Caco-2 (cell line): ENCODE data around the gene ALG10. TPM values are rescaled to one million over a fixed set of nuclear protein-coding genes. Genes with fewer than 3 reads are reported as not detected.
A peak's percentile ranks its signal among the peaks of the same experiment; 100 is the strongest.
"Not testable (repeated sequence)": the region's sequence is repeated elsewhere in the genome, so short reads cannot be mapped to it uniquely, and the experiment has no call there.

ENCODE experiments used
- BruUV-seq: library from RNA; stranded (reverse); fragments of 400-500 nt; replicated peaks from 2 replicates; lab custom pipeline; 2021; lab: Mats Ljungman, UMichigan
- CTCF ChIA-PET: fragments of 300-600 bp; sonication (Branson Sonifier 250); formaldehyde crosslinking; loops from one replicate; lab custom pipeline; 2022; ENCODE audit warnings: antibody characterized with exemption; lab: Charles Lee
- POLR2A ChIA-PET: fragments of 300-600 bp; sonication (Branson Sonifier 250); formaldehyde crosslinking; loops from one replicate; lab custom pipeline; 2022; ENCODE audit warnings: antibody characterized with exemption; lab: Charles Lee
- DNase-seq, 2 experiments: peaks; one replicate each; pipeline versions ENCODE4 v3.0.0 to v3.0.0-alpha.2; 2020 to 2022
- H3K27me3 ChIP-seq: replicated peaks from 2 replicates; pipeline ENCODE4 v1.6.0; 2011; ENCODE audit warnings: low read length; ENCODE audit not compliant: control insufficient read depth, insufficient read depth
- H3K36me3 ChIP-seq: 2 replicates; pipeline ENCODE4 v1.5.1; 2011; ENCODE audit warnings: low read length; ENCODE audit not compliant: control insufficient read depth, insufficient read depth
- H3K4me1 ChIP-seq: fragments of 250-450 bp; sonication (Bioruptor Pico); 2 replicates; pipeline ENCODE4 v1.5.1; 2020; ENCODE audit warnings: mild to moderate bottlenecking
- H3K4me3 ChIP-seq: 2 replicates; pipeline ENCODE4 v1.5.1; 2011; ENCODE audit warnings: low read depth, mild to moderate bottlenecking, control low read depth, low read length
- H3K9me3 ChIP-seq: fragments of 250-450 bp; sonication (Bioruptor Pico); 2 replicates; pipeline ENCODE4 v1.5.1; 2020; ENCODE audit warnings: mild to moderate bottlenecking, moderate library complexity
- H3K27ac Mint-ChIP-seq: one replicate; pipeline ENCODE4 v1.8.0; 2022; ENCODE audit warnings: mixed read lengths; ENCODE audit not compliant: unreplicated experiment
- H3K27me3 Mint-ChIP-seq: one replicate; pipeline ENCODE4 v1.8.0; 2022; ENCODE audit warnings: mixed read lengths; ENCODE audit not compliant: insufficient read depth, unreplicated experiment
- H3K36me3 Mint-ChIP-seq: one replicate; pipeline ENCODE4 v1.8.0; 2022; ENCODE audit warnings: mild to moderate bottlenecking, mixed read lengths; ENCODE audit not compliant: insufficient read depth, unreplicated experiment
- H3K4me1 Mint-ChIP-seq: one replicate; pipeline ENCODE4 v1.8.0; 2022; ENCODE audit warnings: low read depth, mixed read lengths; ENCODE audit not compliant: unreplicated experiment
- H3K4me3 Mint-ChIP-seq: one replicate; pipeline ENCODE4 v1.8.0; 2022; ENCODE audit warnings: mild to moderate bottlenecking, moderate library complexity, mixed read lengths; ENCODE audit not compliant: unreplicated experiment
- H3K9me3 Mint-ChIP-seq: one replicate; pipeline ENCODE4 v1.8.0; 2022; ENCODE audit warnings: mixed read lengths; ENCODE audit not compliant: unreplicated experiment
- intact Hi-C: fragments of 100-400 bp; cut with micrococcal nuclease; formaldehyde crosslinking; loops from one replicate; pipeline ENCODE4 v1.10.0; 2022; ENCODE audit not compliant: unreplicated experiment
- total RNA-seq: library from RNA; stranded (reverse); gene quantifications from 2 replicates; pipeline ENCODE4 v1.2.3, GENCODE V29; 2022
- TF ChIP-seq, protein P1 (sequence below), 2 experiments: fragments of 200-600 bp in 1 of 2; IDR thresholded peaks; 1 replicate in 1 of 2; 2 replicates in 1 of 2; pipeline versions ENCODE4 v1.5.1 to v1.8.0; 2011 to 2022; ENCODE audit warnings: antibody characterized with exemption in 1 of 2, control low read depth in 1 of 2, inconsistent platforms in 1 of 2, low read depth in 1 of 2, low read length in 1 of 2, mild to moderate bottlenecking in 1 of 2, moderate library complexity in 1 of 2; ENCODE audit not compliant: insufficient read depth in 1 of 2, severe bottlenecking in 1 of 2, unreplicated experiment in 1 of 2

The ALG10 gene
- total RNA-seq, 1 experiment from 2014 or later: 14.7 TPM

DNA sequence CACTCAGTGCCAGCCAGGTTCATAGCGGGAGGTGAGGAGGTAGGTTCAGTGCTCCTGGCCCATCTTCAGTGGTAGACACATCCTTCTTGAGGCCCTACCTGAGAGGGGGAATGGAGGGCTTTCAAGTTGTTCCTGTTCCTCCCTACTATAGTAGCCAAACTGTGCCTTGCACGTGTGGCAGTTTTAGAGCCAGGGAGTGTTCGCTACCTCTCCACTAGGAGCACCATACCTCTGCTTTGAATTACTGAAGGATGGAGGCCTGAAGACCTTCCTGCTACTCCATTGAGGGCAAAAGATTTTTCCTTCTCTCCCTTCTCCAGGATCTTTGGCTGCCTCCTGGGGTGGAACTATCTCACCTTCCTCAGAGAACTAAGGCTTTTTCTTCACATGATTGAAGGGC, 5.9 kb upstream of the ALG10 start:
- intact Hi-C loops: no loop called here
- H3K27ac Mint-ChIP-seq: no peak overlapping the region
- TF ChIP-seq, protein P1, sequence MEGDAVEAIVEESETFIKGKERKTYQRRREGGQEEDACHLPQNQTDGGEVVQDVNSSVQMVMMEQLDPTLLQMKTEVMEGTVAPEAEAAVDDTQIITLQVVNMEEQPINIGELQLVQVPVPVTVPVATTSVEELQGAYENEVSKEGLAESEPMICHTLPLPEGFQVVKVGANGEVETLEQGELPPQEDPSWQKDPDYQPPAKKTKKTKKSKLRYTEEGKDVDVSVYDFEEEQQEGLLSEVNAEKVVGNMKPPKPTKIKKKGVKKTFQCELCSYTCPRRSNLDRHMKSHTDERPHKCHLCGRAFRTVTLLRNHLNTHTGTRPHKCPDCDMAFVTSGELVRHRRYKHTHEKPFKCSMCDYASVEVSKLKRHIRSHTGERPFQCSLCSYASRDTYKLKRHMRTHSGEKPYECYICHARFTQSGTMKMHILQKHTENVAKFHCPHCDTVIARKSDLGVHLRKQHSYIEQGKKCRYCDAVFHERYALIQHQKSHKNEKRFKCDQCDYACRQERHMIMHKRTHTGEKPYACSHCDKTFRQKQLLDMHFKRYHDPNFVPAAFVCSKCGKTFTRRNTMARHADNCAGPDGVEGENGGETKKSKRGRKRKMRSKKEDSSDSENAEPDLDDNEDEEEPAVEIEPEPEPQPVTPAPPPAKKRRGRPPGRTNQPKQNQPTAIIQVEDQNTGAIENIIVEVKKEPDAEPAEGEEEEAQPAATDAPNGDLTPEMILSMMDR (IDR thresholded peaks at IDR 0.05; ENCODE audit: insufficient read depth in 1 of 2, low read depth in 1 of 2, low read length in 1 of 2, severe bottlenecking in 1 of 2, unreplicated experiment in 1 of 2): peak in 1 of 2 experiments; percentile 21
- H3K4me3 ChIP-seq: no peak overlapping the region
- no peaks in the 10 kb centered on the region for H3K36me3 ChIP-seq
- H3K4me3 Mint-ChIP-seq: no peak overlapping the region
- no TSS peak for BruUV-seq
- H3K4me1 ChIP-seq: peaks cover 1% of the 10 kb centered on the region; the same call in 1 of the 2 replicates
- H3K9me3 ChIP-seq: no peaks in the 10 kb centered on the region
- ChIA-PET POLR2A (no interaction called here), CTCF (no interaction called here)
- H3K27me3 Mint-ChIP-seq: no peaks in the 10 kb centered on the region
- H3K4me1 Mint-ChIP-seq: no peaks in the 10 kb centered on the region
- H3K36me3 Mint-ChIP-seq: no peaks in the 10 kb centered on the region
- DNase-seq: no peak
- H3K27me3 ChIP-seq: no peaks in the 10 kb centered on the region
- H3K9me3 Mint-ChIP-seq: no peaks in the 10 kb centered on the region

DNA sequence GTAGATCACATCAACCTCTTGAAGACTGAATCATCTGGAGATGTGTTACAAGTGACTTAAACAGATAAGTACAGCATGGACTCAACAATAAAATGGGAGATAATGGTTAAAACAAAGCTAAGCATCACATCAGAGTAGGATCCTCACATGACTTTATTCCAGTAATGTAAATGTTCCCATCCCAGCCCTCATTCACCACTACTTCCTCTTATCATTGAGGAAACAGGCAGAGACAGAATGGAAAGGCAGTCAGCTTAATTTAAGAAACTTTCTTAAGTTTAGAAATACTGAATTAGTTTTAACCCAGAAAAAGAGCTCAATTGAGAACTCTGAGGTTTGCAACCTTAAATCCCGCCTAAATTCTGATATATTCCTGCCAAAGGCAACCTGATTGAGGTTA, 1.2 kb upstream of the ALG10 start:
- intact Hi-C loops: loop anchor here (5.0 to 10.0 kb wide), 3 partner anchors 394 to 1346 kb away; partner anchors contain the start of gene DNM1L
- no peak for DNase-seq
- no peaks in the 10 kb centered on the region for H3K9me3 Mint-ChIP-seq
- POLR2A ChIA-PET: interaction anchor here (1.8 kb wide), 1 partner anchor 1265 kb away, joined by 20 read pairs; the partner anchor contains the start of gene YARS2
- Histone ChIP-seq H3K27me3 (no peaks in the 10 kb centered on the region), H3K4me1 (peaks cover 3% of the 10 kb centered on the region; the same call in 1 of the 2 replicates), H3K9me3 (no peaks in the 10 kb centered on the region), H3K4me3 (no peak overlapping the region), H3K36me3 (no peaks in the 10 kb centered on the region)
- TF ChIP-seq, protein P1 (IDR thresholded peaks at IDR 0.05; ENCODE audit: insufficient read depth in 1 of 2, low read depth in 1 of 2, low read length in 1 of 2, severe bottlenecking in 1 of 2, unreplicated experiment in 1 of 2): no peak
- CTCF ChIA-PET: no interaction called here
- no peaks in the 10 kb centered on the region for H3K4me1 Mint-ChIP-seq
- no peaks in the 10 kb centered on the region for H3K27me3 Mint-ChIP-seq
- H3K27ac Mint-ChIP-seq: no peak overlapping the region
- no TSS peak for BruUV-seq
- no peak overlapping the region for H3K4me3 Mint-ChIP-seq
- H3K36me3 Mint-ChIP-seq: no peaks in the 10 kb centered on the region

DNA sequence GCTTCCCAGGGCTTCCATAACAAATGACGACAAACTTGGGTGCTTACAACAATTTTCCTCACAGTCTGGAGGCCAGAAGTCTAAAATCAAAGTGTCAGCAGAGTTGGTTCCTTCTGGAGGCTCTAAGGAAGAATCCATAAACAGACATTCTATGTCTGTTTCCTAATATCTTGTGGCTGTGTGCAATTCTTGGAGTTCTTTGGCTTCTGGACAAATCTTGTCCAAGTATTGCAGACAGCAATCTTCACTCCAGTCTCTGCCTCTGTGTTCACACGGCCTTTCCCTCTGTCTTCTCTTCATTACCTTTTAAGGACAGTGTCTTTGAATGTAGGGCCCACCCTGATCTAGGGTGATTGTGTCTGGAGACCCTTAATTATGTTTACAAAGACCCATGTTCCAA, 5.4 kb downstream of the ALG10 start:
- POLR2A ChIA-PET, H3K36me3 Mint-ChIP-seq, CTCF ChIA-PET: not testable (repeated sequence)

More for the DNA sequence above, 5.4 kb downstream of the ALG10 start:
- not testable (repeated sequence) for H3K4me1 Mint-ChIP-seq, H3K9me3 ChIP-seq, H3K4me3 ChIP-seq, H3K4me3 Mint-ChIP-seq, BruUV-seq, DNase-seq, H3K27me3 ChIP-seq, H3K27me3 Mint-ChIP-seq, H3K36me3 ChIP-seq, H3K4me1 ChIP-seq, H3K9me3 Mint-ChIP-seq, H3K27ac Mint-ChIP-seq
- intact Hi-C loops: loop anchor here (10.0 kb wide), 1 partner anchor 1353 kb away; the partner anchor contains the start of gene DNM1L
